Measurements from ENCODE around the gene TATDN3.
"Not testable (repeated sequence)": the region's sequence is repeated elsewhere in the genome, so short reads cannot be mapped to it uniquely, and the experiment has no call there.

Gene TATDN3

GRCh38 chr1:212833211-212834207, 41.8 kb downstream of the TATDN3 start:
- DNase-seq: not testable (repeated sequence)

GRCh38 chr1:212838145-212838544, 46.5 kb downstream of the TATDN3 start:
- no peak for DNase-seq

GRCh38 chr1:212844521-212844920, 52.8 kb downstream of the TATDN3 start:
- DNase-seq: not testable (repeated sequence)

- DNase-seq: no peak
Measured at GRCh38 chr1:212847549-212847948, 55.9 kb downstream of the TATDN3 start, which contains the start of gene SPATA45. Gene SPATA45, minus strand, starts transcription at chr1:212847649. Its CDS starts 11,500 bp downstream, at chr1:212836149.

GRCh38 chr1:212852105-212852688, 60.5 kb downstream of the TATDN3 start:
- no peak for DNase-seq

- no peak for DNase-seq
Measured at GRCh38 chr1:212853658-212854057, 62.0 kb downstream of the TATDN3 start.

GRCh38 chr1:212856755-212857154, 65.1 kb downstream of the TATDN3 start:
- DNase-seq: no peak

GRCh38 chr1:212857992-212858460, 66.3 kb downstream of the TATDN3 start, which contains the start of gene FLVCR1:
Gene FLVCR1, plus strand, starts transcription at chr1:212858275. Its CDS starts 178 bp downstream, at chr1:212858453.
- peak; percentile 86 to 89 for DNase-seq

- DNase-seq: peak; percentile 12 to 14
Measured at GRCh38 chr1:212858461-212859265, 67.0 kb downstream of the TATDN3 start.

GRCh38 chr1:212860713-212861581, 69.3 kb downstream of the TATDN3 start:
- no peak for DNase-seq

- no peak for DNase-seq
Measured at GRCh38 chr1:212862111-212862690, 70.5 kb downstream of the TATDN3 start.

- DNase-seq: not testable (repeated sequence)
Measured at GRCh38 chr1:212863345-212863744, 71.7 kb downstream of the TATDN3 start.

- DNase-seq: no peak
Measured at GRCh38 chr1:212864201-212864600, 72.5 kb downstream of the TATDN3 start.
